Liver (tissue), 3 donors: ENCODE results near the gene IFT27.

Experiments
- ATF3 ChIP-seq: IDR thresholded peaks from 2 replicates; pipeline ENCODE4 v1.6.1; 2016; ENCODE audit warnings: antibody characterized with exemption
- CTCF ChIP-seq: fragments of 150-350 bp; IDR thresholded peaks from 2 replicates; pipeline ENCODE4 v1.5.1; 2017; ENCODE audit warnings: improper control_type of control experiment, low read depth, low read length; ENCODE audit not compliant: missing input control
- GABPA ChIP-seq, 2 donors: IDR thresholded peaks in 1 of 2; conservative IDR thresholded peaks in 1 of 2; 2 replicates each; pipeline ENCODE4 v1.6.1; 2016; ENCODE audit warnings: antibody characterized with exemption in 2 of 2, mild to moderate bottlenecking in 1 of 2, moderate library complexity in 1 of 2
- RAD21 ChIP-seq, 2 donors: IDR thresholded peaks; 2 replicates each; pipeline ENCODE4 v1.6.1; 2016; ENCODE audit warnings: antibody characterized with exemption in 2 of 2, mild to moderate bottlenecking in 2 of 2
- RXRA ChIP-seq, 2 donors: IDR thresholded peaks; 2 replicates each; pipeline ENCODE4 v1.6.1; 2017 to 2018; ENCODE audit warnings: antibody characterized with exemption in 2 of 2, mild to moderate bottlenecking in 1 of 2
- SP1 ChIP-seq: IDR thresholded peaks from 2 replicates; pipeline ENCODE4 v1.6.1; 2018; ENCODE audit warnings: antibody characterized with exemption, mild to moderate bottlenecking
- TAF1 ChIP-seq: conservative IDR thresholded peaks from 2 replicates; pipeline ENCODE4 v1.6.1; 2016; ENCODE audit warnings: antibody characterized with exemption, mild to moderate bottlenecking
- YY1 ChIP-seq: IDR thresholded peaks from 2 replicates; pipeline ENCODE4 v1.6.1; 2016; ENCODE audit warnings: antibody characterized with exemption, mild to moderate bottlenecking
- ZBTB33 ChIP-seq: IDR thresholded peaks from 2 replicates; pipeline ENCODE4 v1.6.1; 2016; ENCODE audit warnings: antibody characterized with exemption
- donor health status: healthy.
- donor health status: healthy.

- TF ChIP-seq GABPA (IDR thresholded peaks at IDR 0.05 in 1 of 2, conservative IDR thresholded peaks at IDR 0.05 in 1 of 2) (no peak), YY1 (no peak), ZBTB33 (no peak), CTCF (no peak), ATF3 (no peak), SP1 (no peak), TAF1 (no peak), RXRA (IDR thresholded peaks at IDR 0.05) (no peak), RAD21 (IDR thresholded peaks at IDR 0.05) (no peak)
Observed at GRCh38 chr22:36760786-36761185, 15.1 kb downstream of the IFT27 start.
